ENCODE results near the gene KBTBD12. TPM values are rescaled to one million over a fixed set of nuclear protein-coding genes. Genes with fewer than 3 reads are reported as not detected.

Gene KBTBD12
- total RNA-seq, 5 donors from 2014 or later (not counting 1 experiment from before 2014, with no cell fraction given), result not detected

DNA sequence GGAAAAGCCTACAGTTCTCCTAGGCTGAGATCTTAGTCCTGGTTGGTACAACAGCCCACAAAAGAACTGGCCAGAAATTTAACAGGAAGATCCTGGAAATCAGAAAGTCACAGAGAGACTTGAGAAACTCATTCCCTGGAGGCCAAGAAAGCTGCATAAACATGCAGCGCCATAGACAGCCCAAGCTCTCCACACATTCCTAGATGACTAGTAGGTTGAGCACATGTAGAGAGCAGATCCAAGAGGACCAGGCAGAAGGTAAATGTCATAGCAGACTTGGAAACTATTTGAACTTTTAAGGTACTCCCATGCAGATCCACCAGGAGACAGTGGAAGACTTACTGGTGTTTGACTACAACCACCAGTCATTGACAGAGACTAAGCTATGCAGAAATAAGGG lies 18.4 kb downstream of the KBTBD12 start:
- ChIA-PET CTCF (no interaction called here), POLR2A (no interaction called here)
- Histone ChIP-seq H3K9me3 (no peaks in the 10 kb centered on the region), H3K27me3 (replicated peaks in 1 of 2; ENCODE audit: control insufficient read depth in 2 of 2, extremely low read depth in 1 of 2, insufficient read depth in 2 of 2, low read length in 1 of 2) (no peaks in the 10 kb centered on the region), H3K4me3 (ENCODE audit: control insufficient read depth in 1 of 2, extremely low read depth in 1 of 2, low read length in 1 of 2) (no peak overlapping the region), H3K36me3 (ENCODE audit: control insufficient read depth in 2 of 2, extremely low read depth in 1 of 2, insufficient read depth in 1 of 2, low read length in 1 of 2) (no peaks in the 10 kb centered on the region), H3K27ac (ENCODE audit: low read length) (no peak overlapping the region), H3K4me1 (ENCODE audit: control insufficient read depth in 1 of 2, extremely low read depth in 1 of 2, insufficient read depth in 2 of 2, low read length in 2 of 2) (no peaks in the 10 kb centered on the region)
- Mint-ChIP-seq H3K36me3 (no peaks in the 10 kb centered on the region), H3K27ac (no peak overlapping the region), H3K9me3 (no peaks in the 10 kb centered on the region), H3K4me1 (no peaks in the 10 kb centered on the region), H3K27me3 (peaks cover 24 to 29% of the 10 kb centered on the region in 2 donors), H3K4me3 (no peak overlapping the region)
- WGBS (ENCODE audit: insufficient coverage), result no CpG with 5 or more reads among the region's 1 CpG
- no peak for DNase-seq
- no peak for ATAC-seq (replicated peaks in 1 of 4)

DNA sequence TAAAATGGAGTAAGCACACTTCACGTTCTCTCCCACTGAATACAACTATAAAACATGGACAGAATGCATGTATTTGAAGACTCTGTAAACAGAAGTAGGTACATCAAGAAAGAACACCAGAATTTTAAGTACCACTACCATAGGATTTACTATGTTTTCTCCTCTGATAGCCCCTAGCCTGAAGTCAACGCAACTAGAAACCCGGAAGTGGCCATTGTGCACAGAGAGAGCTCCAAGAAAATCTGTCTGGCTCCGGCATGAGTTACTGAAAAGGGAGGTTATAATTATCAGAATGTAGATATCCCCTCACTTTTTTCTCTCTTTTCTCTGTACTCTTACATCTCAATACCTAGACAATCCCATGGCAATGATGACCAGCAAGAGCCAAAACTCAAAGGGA lies 23.8 kb downstream of the KBTBD12 start:
- no peak overlapping the region for H3K27ac ChIP-seq (ENCODE audit: low read length)
- Mint-ChIP-seq H3K4me1 (no peaks in the 10 kb centered on the region), H3K27ac (no peak overlapping the region), H3K4me3 (no peak overlapping the region), H3K27me3 (peaks cover 10 to 16% of the 10 kb centered on the region in 2 donors), H3K36me3 (no peaks in the 10 kb centered on the region), H3K9me3 (peaks cover 5 to 25% (median 10%) of the 10 kb centered on the region in 3 donors)
- ChIA-PET POLR2A (interaction anchor here in 1 of 2 donors (0.6 kb wide), 1 partner anchor 145 kb away, joined by 5 read pairs; no protein-coding TSS in a partner anchor), CTCF (no interaction called here)
- H3K4me3 ChIP-seq (ENCODE audit: control insufficient read depth in 1 of 2, extremely low read depth in 1 of 2, low read length in 1 of 2), result no peak overlapping the region
- DNase-seq, result no peak
- H3K36me3 ChIP-seq (ENCODE audit: control insufficient read depth in 2 of 2, extremely low read depth in 1 of 2, insufficient read depth in 1 of 2, low read length in 1 of 2), result no peaks in the 10 kb centered on the region
- H3K9me3 ChIP-seq, result peaks cover 3% of the 10 kb centered on the region
- no peak for ATAC-seq (replicated peaks in 1 of 4)
- no peaks in the 10 kb centered on the region for H3K4me1 ChIP-seq (ENCODE audit: control insufficient read depth in 1 of 2, extremely low read depth in 1 of 2, insufficient read depth in 2 of 2, low read length in 2 of 2)
- H3K27me3 ChIP-seq (replicated peaks in 1 of 2; ENCODE audit: control insufficient read depth in 2 of 2, extremely low read depth in 1 of 2, insufficient read depth in 2 of 2, low read length in 1 of 2), result no peaks in the 10 kb centered on the region
- no CpG with 5 or more reads among the region's 4 CpGs for WGBS (ENCODE audit: insufficient coverage)

DNA sequence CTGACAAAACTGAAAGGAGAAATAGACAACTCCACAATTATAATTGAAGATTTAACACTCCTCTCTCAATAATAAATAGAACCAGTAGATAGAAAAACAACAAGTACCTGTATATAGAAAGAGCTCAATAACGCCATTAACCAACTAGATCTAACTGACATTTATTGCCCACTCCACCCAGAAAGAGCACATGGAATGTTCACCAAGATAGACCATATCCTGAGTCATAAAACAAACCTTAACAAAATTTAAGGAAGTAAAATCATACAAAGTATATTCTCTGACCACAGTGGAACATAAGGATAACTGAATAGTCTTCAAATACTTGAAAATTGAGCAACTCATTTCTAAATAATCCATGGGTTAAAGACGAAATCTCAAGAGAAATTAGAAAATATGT lies 25.1 kb downstream of the KBTBD12 start:
- H3K9me3 ChIP-seq, result peaks cover 3% of the 10 kb centered on the region
- no peaks in the 10 kb centered on the region for H3K4me1 Mint-ChIP-seq
- H3K27me3 Mint-ChIP-seq, result peaks cover 3 to 7% of the 10 kb centered on the region in 2 donors
- CTCF ChIA-PET, result no interaction called here
- no peak overlapping the region for H3K4me3 ChIP-seq (ENCODE audit: control insufficient read depth in 1 of 2, extremely low read depth in 1 of 2, low read length in 1 of 2)
- no peak overlapping the region for H3K27ac Mint-ChIP-seq
- no peaks in the 10 kb centered on the region for H3K4me1 ChIP-seq (ENCODE audit: control insufficient read depth in 1 of 2, extremely low read depth in 1 of 2, insufficient read depth in 2 of 2, low read length in 2 of 2)
- ATAC-seq (replicated peaks in 1 of 4) (no peak), DNase-seq (no peak)
- no peaks in the 10 kb centered on the region for H3K36me3 Mint-ChIP-seq
- no CpG with 5 or more reads among the region's 2 CpGs for WGBS (ENCODE audit: insufficient coverage)
- POLR2A ChIA-PET, result no interaction called here
- H3K36me3 ChIP-seq (ENCODE audit: control insufficient read depth in 2 of 2, extremely low read depth in 1 of 2, insufficient read depth in 1 of 2, low read length in 1 of 2), result no peaks in the 10 kb centered on the region
- H3K9me3 Mint-ChIP-seq, result peaks cover 5 to 25% (median 10%) of the 10 kb centered on the region in 3 donors
- no peak overlapping the region for H3K27ac ChIP-seq (ENCODE audit: low read length)
- H3K4me3 Mint-ChIP-seq, result no peak overlapping the region
- H3K27me3 ChIP-seq (replicated peaks in 1 of 2; ENCODE audit: control insufficient read depth in 2 of 2, extremely low read depth in 1 of 2, insufficient read depth in 2 of 2, low read length in 1 of 2), result no peaks in the 10 kb centered on the region

DNA sequence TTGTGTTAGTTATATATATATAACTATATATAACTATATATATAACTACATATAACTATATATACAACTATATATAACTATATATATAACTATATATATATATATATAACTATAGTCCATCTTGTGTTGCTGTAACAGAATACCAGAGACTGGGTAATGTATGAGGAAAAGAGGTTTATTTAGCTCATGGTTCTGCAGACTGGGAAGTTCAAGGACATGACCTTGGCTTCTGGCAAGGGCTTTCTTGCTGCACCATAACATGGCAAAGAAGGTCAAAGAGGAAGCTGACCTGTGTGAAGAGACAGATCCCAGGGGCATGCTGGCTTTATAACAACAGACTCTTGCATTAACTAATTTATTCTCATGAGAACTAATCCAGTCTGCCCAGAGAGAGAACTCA lies 27.6 kb downstream of the KBTBD12 start:
- Mint-ChIP-seq H3K36me3 (no peaks in the 10 kb centered on the region), H3K9me3 (peaks cover 5 to 25% (median 10%) of the 10 kb centered on the region in 3 donors), H3K27me3 (peaks cover 3 to 15% of the 10 kb centered on the region in 2 donors), H3K4me1 (no peaks in the 10 kb centered on the region), H3K27ac (no peak overlapping the region), H3K4me3 (no peak overlapping the region)
- ChIA-PET POLR2A (no interaction called here), CTCF (no interaction called here)
- ATAC-seq (replicated peaks in 1 of 4) (no peak), DNase-seq (no peak)
- Histone ChIP-seq H3K9me3 (peaks cover 3% of the 10 kb centered on the region), H3K4me1 (ENCODE audit: control insufficient read depth in 1 of 2, extremely low read depth in 1 of 2, insufficient read depth in 2 of 2, low read length in 2 of 2) (no peaks in the 10 kb centered on the region), H3K36me3 (ENCODE audit: control insufficient read depth in 2 of 2, extremely low read depth in 1 of 2, insufficient read depth in 1 of 2, low read length in 1 of 2) (no peaks in the 10 kb centered on the region), H3K27me3 (replicated peaks in 1 of 2; ENCODE audit: control insufficient read depth in 2 of 2, extremely low read depth in 1 of 2, insufficient read depth in 2 of 2, low read length in 1 of 2) (peaks cover 0 to 3% of the 10 kb centered on the region in 2 experiments), H3K4me3 (ENCODE audit: control insufficient read depth in 1 of 2, extremely low read depth in 1 of 2, low read length in 1 of 2) (no peak overlapping the region), H3K27ac (ENCODE audit: low read length) (no peak overlapping the region)

DNA sequence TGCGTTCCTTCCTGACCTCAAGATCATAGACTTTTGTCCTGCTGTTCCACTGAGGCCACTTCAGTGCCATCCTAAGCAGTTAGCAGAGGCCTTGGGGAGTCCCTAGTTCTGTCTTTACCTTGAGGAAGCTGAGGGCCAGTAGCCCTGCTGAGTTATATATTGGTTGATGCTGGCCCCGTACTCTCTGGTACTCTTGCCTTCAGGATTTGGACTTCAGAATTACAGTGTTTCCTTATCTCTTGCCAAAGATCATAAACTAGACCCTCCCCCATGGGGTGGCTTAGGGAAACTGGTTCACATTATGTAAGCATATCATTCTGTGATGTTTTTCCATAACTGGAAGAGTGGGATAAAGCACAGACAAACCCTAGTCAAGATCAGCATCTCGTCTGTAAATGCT lies 33.2 kb downstream of the KBTBD12 start:
- no peaks in the 10 kb centered on the region for H3K36me3 Mint-ChIP-seq
- peaks cover 19 to 38% of the 10 kb centered on the region in 2 donors for H3K27me3 Mint-ChIP-seq
- H3K27ac Mint-ChIP-seq, result no peak overlapping the region
- Histone ChIP-seq H3K9me3 (no peaks in the 10 kb centered on the region), H3K27ac (ENCODE audit: low read length) (no peak overlapping the region), H3K27me3 (replicated peaks in 1 of 2; ENCODE audit: control insufficient read depth in 2 of 2, extremely low read depth in 1 of 2, insufficient read depth in 2 of 2, low read length in 1 of 2) (peaks cover 0 to 5% of the 10 kb centered on the region in 2 experiments), H3K4me3 (ENCODE audit: control insufficient read depth in 1 of 2, extremely low read depth in 1 of 2, low read length in 1 of 2) (no peak overlapping the region), H3K36me3 (ENCODE audit: control insufficient read depth in 2 of 2, extremely low read depth in 1 of 2, insufficient read depth in 1 of 2, low read length in 1 of 2) (no peaks in the 10 kb centered on the region), H3K4me1 (ENCODE audit: control insufficient read depth in 1 of 2, extremely low read depth in 1 of 2, insufficient read depth in 2 of 2, low read length in 2 of 2) (no peaks in the 10 kb centered on the region)
- DNase-seq (no peak), ATAC-seq (replicated peaks in 1 of 4) (no peak)
- ChIA-PET POLR2A (no interaction called here), CTCF (interaction anchor here in 1 of 2 donors (1.1 kb wide), 1 partner anchor 9 kb away, joined by 3 read pairs; no protein-coding TSS in a partner anchor)
- no peak overlapping the region for H3K4me3 Mint-ChIP-seq
- H3K4me1 Mint-ChIP-seq, result no peaks in the 10 kb centered on the region
- WGBS (ENCODE audit: insufficient coverage), result 65% methylated on average over 2 of the region's 3 CpGs
- H3K9me3 Mint-ChIP-seq, result no peaks in the 10 kb centered on the region

DNA sequence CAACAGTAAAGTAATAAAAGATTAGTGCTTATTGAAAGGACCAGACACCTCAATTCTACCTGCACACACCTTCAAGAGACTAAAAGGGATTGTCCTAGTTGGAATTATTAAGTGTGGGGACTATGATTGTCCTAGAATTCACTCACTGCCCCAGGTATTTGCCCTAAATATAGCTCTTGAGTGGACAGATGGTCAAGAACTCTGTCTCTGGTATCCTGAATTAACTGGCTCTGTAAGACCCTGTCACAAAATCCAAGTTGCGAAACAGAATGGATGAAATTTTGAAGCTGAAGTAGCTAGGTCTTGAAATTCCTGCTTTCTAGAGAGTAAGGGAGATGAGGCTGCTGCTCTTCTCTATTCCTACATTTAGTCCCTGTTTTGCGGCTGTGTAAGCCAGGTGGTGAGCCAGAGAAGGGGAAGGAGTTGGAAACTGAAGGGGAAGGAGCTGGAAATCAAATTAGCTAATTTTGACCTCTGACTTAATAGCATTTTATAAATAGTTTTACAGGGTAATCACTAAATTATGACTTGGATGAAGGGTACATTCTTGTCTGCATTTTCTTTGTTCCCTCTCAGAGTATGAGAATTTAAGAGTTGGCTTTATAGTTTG lies 34.5 kb downstream of the KBTBD12 start:
- no peaks in the 10 kb centered on the region for H3K36me3 ChIP-seq (ENCODE audit: control insufficient read depth in 2 of 2, extremely low read depth in 1 of 2, insufficient read depth in 1 of 2, low read length in 1 of 2)
- Mint-ChIP-seq H3K9me3 (no peaks in the 10 kb centered on the region), H3K4me3 (no peak overlapping the region), H3K27me3 (peaks cover 22 to 41% of the 10 kb centered on the region in 2 donors), H3K4me1 (no peaks in the 10 kb centered on the region), H3K36me3 (no peaks in the 10 kb centered on the region), H3K27ac (no peak overlapping the region)
- no peaks in the 10 kb centered on the region for H3K9me3 ChIP-seq
- CTCF ChIA-PET, result interaction anchor here in 1 of 2 donors (1.1 kb wide), 1 partner anchor 8 kb away, joined by 3 read pairs; no protein-coding TSS in a partner anchor
- peaks cover 0 to 6% of the 10 kb centered on the region in 2 experiments for H3K27me3 ChIP-seq (replicated peaks in 1 of 2; ENCODE audit: control insufficient read depth in 2 of 2, extremely low read depth in 1 of 2, insufficient read depth in 2 of 2, low read length in 1 of 2)
- no peaks in the 10 kb centered on the region for H3K4me1 ChIP-seq (ENCODE audit: control insufficient read depth in 1 of 2, extremely low read depth in 1 of 2, insufficient read depth in 2 of 2, low read length in 2 of 2)
- WGBS (ENCODE audit: insufficient coverage), result no CpG with 5 or more reads among the region's 2 CpGs
- H3K4me3 ChIP-seq (ENCODE audit: control insufficient read depth in 1 of 2, extremely low read depth in 1 of 2, low read length in 1 of 2), result no peak overlapping the region
- POLR2A ChIA-PET, result interaction anchor here in 1 of 2 donors (0.5 kb wide), 1 partner anchor 138 kb away, joined by 3 read pairs; no protein-coding TSS in a partner anchor
- H3K27ac ChIP-seq (ENCODE audit: low read length), result no peak overlapping the region
- DNase-seq, result no peak
- no peak for ATAC-seq (replicated peaks in 1 of 4)

Data from T-cell (primary cell).